Cardiac muscle cell (in vitro differentiated cells and primary cell): ENCODE results near the gene CLK2. TPM values are rescaled to one million over a fixed set of nuclear protein-coding genes. Genes with fewer than 3 reads are reported as not detected.
A peak's percentile ranks its signal among the peaks of the same experiment; 100 is the strongest.

Experiments
- DNase-seq, 2 donors: peaks; one replicate each; pipeline versions ENCODE4 v3.0.0 to v3.0.0-alpha.2; 2010 to 2017; ENCODE audit warnings: low read depth in 1 of 2, low spot score in 1 of 2
- H3K27ac ChIP-seq: fragments of 200-600 bp; sonication (generic); 2 replicates; pipeline ENCODE4 v1.5.1; 2016
- H3K27me3 ChIP-seq: fragments of 200-600 bp; sonication (generic); 2 replicates; pipeline ENCODE4 v1.6.0; 2016; ENCODE audit warnings: control low read depth
- H3K36me3 ChIP-seq: fragments of 200-600 bp; sonication (generic); 2 replicates; pipeline ENCODE4 v1.5.1; 2016; ENCODE audit warnings: control low read depth
- H3K4me1 ChIP-seq: fragments of 200-600 bp; sonication (generic); 2 replicates; pipeline ENCODE4 v1.8.1; 2017; ENCODE audit warnings: low read depth, mild to moderate bottlenecking, mixed run types
- H3K4me3 ChIP-seq: fragments of 200-600 bp; sonication (generic); 2 replicates; pipeline ENCODE4 v1.5.1; 2016; ENCODE audit warnings: mild to moderate bottlenecking
- H3K9me3 ChIP-seq: fragments of 200-600 bp; sonication (generic); 2 replicates; pipeline ENCODE4 v1.5.1; 2017; ENCODE audit warnings: low read depth, mild to moderate bottlenecking, control low read depth
- CTCF ChIP-seq: IDR thresholded peaks from 2 replicates; pipeline ENCODE4 v1.5.1; 2012; ENCODE audit warnings: low read depth, mild to moderate bottlenecking, low read length
- polyA plus RNA-seq: library from polyadenylated mRNA; unstranded; fragments of >200 nt; fragmentation: Nextera tagmentation; extraction: Ambion mirVana; gene quantifications from 2 replicates; pipeline ENCODE4 v1.2.1, GENCODE V29; 2016
- total RNA-seq: library from RNA; depleted of rRNA; stranded (reverse); fragments of >200 nt; gene quantifications from 2 replicates; pipeline ENCODE4 v1.2.3, GENCODE V29; 2016

CLK2 gene
- total and polyA plus RNA-seq, 2 experiments from 2014 or later = 57.3 to 68.5 TPM

- TF ChIP-seq CTCF = no peak
- Histone ChIP-seq H3K4me1 (peaks cover 3% of the 10 kb centered on the region), H3K27ac (no peak overlapping the region), H3K36me3 (no peaks in the 10 kb centered on the region), H3K27me3 (no peaks in the 10 kb centered on the region), H3K4me3 (no peak overlapping the region), H3K9me3 (no peaks in the 10 kb centered on the region)
- no peak for DNase-seq
These were observed 5.4 kb upstream of the CLK2 start for GRCh38 chr1:155278689-155279160.

- Histone ChIP-seq H3K4me1 (peaks cover 4% of the 10 kb centered on the region), H3K27me3 (no peaks in the 10 kb centered on the region), H3K4me3 (peak overlapping the region; percentile 74), H3K36me3 (no peaks in the 10 kb centered on the region), H3K27ac (no peak overlapping the region), H3K9me3 (no peaks in the 10 kb centered on the region)
- DNase-seq = peak; percentile 16 to 87
- TF ChIP-seq CTCF = peak; percentile 27
These were observed 4.8 kb upstream of the CLK2 start for GRCh38 chr1:155277902-155278688.

- no peak within 1 kb of the TSS for H3K27ac ChIP-seq
- TF ChIP-seq CTCF = peak; percentile 47
- no peaks in the 10 kb centered on the region for H3K27me3 ChIP-seq
- H3K36me3 ChIP-seq = no peaks in the 10 kb centered on the region
- peak; percentile 97 to 99 for DNase-seq
- no peaks in the 10 kb centered on the region for H3K9me3 ChIP-seq
- peaks cover 6% of the 10 kb centered on the region for H3K4me1 ChIP-seq
- H3K4me3 ChIP-seq = peak within 1 kb of the TSS; percentile 74
These were observed 4.0 kb upstream of the CLK2 start, which contains the start of gene HCN3 for GRCh38 chr1:155277070-155277901. Gene HCN3 (plus strand): TSS chr1:155277463. CDS start chr1:155277591, 128 bp downstream.

- TF ChIP-seq CTCF = no peak
- H3K9me3 ChIP-seq = no peaks in the 10 kb centered on the region
- peak; percentile 63 to 72 for DNase-seq
- H3K4me3 ChIP-seq = peak overlapping the region; percentile 78
- H3K4me1 ChIP-seq = peaks cover 11% of the 10 kb centered on the region
- peak overlapping the region; percentile 95 for H3K27ac ChIP-seq
- peaks cover 29% of the 10 kb centered on the region for H3K36me3 ChIP-seq
- H3K27me3 ChIP-seq = no peaks in the 10 kb centered on the region
These were observed 600 bp downstream of the CLK2 start for GRCh38 chr1:155272466-155273342.

- Histone ChIP-seq H3K27ac (no peak overlapping the region), H3K4me1 (peaks cover 11% of the 10 kb centered on the region), H3K36me3 (peaks cover 52% of the 10 kb centered on the region), H3K9me3 (no peaks in the 10 kb centered on the region), H3K27me3 (no peaks in the 10 kb centered on the region), H3K4me3 (no peak overlapping the region)
- TF ChIP-seq CTCF = no peak
- DNase-seq = no peak
These were observed 3.9 kb downstream of the CLK2 start for GRCh38 chr1:155269381-155269780.
